Stomach (tissue), 9 donors: ENCODE measurements around the gene RAD21L1. TPM values are rescaled to one million over a fixed set of nuclear protein-coding genes. Genes with fewer than 3 reads are reported as not detected.
"Not testable (repeated sequence)": the region's sequence is repeated elsewhere in the genome, so short reads cannot be mapped to it uniquely, and the experiment has no call there.

Experiments used
- DNase-seq, 2 donors: peaks; one replicate each; pipeline versions ENCODE4 v3.0.0 to v3.0.0-alpha.2; 2013 to 2019
- H3K27ac ChIP-seq, 5 donors: fragments of 200-600 bp in 4 of 5; sonication (generic) in 4 of 5; one replicate each; pipeline ENCODE4 v1.5.1; 2013 to 2019; ENCODE audit warnings: mild to moderate bottlenecking in 1 of 5, moderate library complexity in 1 of 5
- H3K27me3 ChIP-seq, 3 donors: fragments of 200-600 bp; sonication (generic); one replicate each; pipeline ENCODE4 v1.5.1; 2017 to 2019; ENCODE audit warnings: mixed run types in 1 of 3
- H3K36me3 ChIP-seq, 4 donors: fragments of 200-600 bp; sonication (generic); 1 replicate in 3 of 4; 2 replicates in 1 of 4; pipeline ENCODE4 v1.5.1; 2016 to 2019
- H3K4me1 ChIP-seq, 4 donors: fragments of 200-600 bp; sonication (generic); one replicate each; pipeline ENCODE4 v1.5.1; 2016 to 2019
- H3K4me3 ChIP-seq, 4 donors: fragments of 200-600 bp; sonication (generic) in 3 of 4; one replicate each; pipeline ENCODE4 v1.5.1; 2016 to 2019; ENCODE audit warnings: mild to moderate bottlenecking in 1 of 4
- H3K9me3 ChIP-seq, 4 donors: fragments of 200-600 bp; sonication (generic); one replicate each; pipeline ENCODE4 v1.5.1; 2016 to 2019
- EP300 ChIP-seq: sonication (generic); formaldehyde crosslinking; IDR thresholded peaks from one replicate; pipeline ENCODE4 v1.6.1; 2017; ENCODE audit warnings: antibody characterized with exemption
- POLR2A ChIP-seq, 4 donors: fragments of 450-650 bp; IDR thresholded peaks; one replicate each; pipeline ENCODE4 v1.6.1; 2016; ENCODE audit warnings: antibody characterized with exemption in 4 of 4, control low read depth in 2 of 4, mild to moderate bottlenecking in 1 of 4, moderate library complexity in 1 of 4
- POLR2AphosphoS5 ChIP-seq, 3 donors: sonication (generic); formaldehyde crosslinking; IDR thresholded peaks; one replicate each; pipeline ENCODE4 v1.6.1; 2016; ENCODE audit warnings: antibody characterized with exemption in 3 of 3
- WGBS, 5 donors: extraction: QIAGEN DNeasy Blood & Tissue Kit in 3 of 5; methylation state at CpG; one replicate each; pipeline versions ENCODE4 v1.1.5 to v1.1.7; 2013 to 2018; 5-methylcytosine and 5-hydroxymethylcytosine counted together
- intact Hi-C: fragments of 100-400 bp; cut with DNase I; formaldehyde crosslinking; loops from one replicate; pipeline ENCODE4 v1.15.1; 2023; ENCODE audit warnings: low total_unique reads
- polyA plus RNA-seq, 3 donors: library from polyadenylated mRNA; stranded (reverse); fragments of 200-250 nt; gene quantifications; one replicate each; pipeline ENCODE4 v1.2.3, GENCODE V29; 2013
- total RNA-seq, 5 donors: library from RNA; depleted of rRNA; stranded (reverse); fragments of >200 nt; gene quantifications; one replicate each; pipeline versions ENCODE4 v1.1.0 to v1.2.3, GENCODE V29; 2014 to 2016
- TF ChIP-seq, protein P1 (sequence below), 7 experiments: fragments of 450-650 bp in 4 of 7; fragments of 200-600 bp in 3 of 7; sonication (generic) in 3 of 7; IDR thresholded peaks; one replicate each; pipeline ENCODE4 v1.5.1; 2016 to 2019; ENCODE audit warnings: antibody characterized with exemption in 7 of 7, control low read depth in 2 of 7, mild to moderate bottlenecking in 1 of 7
- donor health status: healthy with polysubstance abuse.
- donor health status: Bipolar disorder and iron deficiency.
- donor health status: healthy.

The RAD21L1 gene
- total and polyA plus RNA-seq, 8 donors = not detected

DNA sequence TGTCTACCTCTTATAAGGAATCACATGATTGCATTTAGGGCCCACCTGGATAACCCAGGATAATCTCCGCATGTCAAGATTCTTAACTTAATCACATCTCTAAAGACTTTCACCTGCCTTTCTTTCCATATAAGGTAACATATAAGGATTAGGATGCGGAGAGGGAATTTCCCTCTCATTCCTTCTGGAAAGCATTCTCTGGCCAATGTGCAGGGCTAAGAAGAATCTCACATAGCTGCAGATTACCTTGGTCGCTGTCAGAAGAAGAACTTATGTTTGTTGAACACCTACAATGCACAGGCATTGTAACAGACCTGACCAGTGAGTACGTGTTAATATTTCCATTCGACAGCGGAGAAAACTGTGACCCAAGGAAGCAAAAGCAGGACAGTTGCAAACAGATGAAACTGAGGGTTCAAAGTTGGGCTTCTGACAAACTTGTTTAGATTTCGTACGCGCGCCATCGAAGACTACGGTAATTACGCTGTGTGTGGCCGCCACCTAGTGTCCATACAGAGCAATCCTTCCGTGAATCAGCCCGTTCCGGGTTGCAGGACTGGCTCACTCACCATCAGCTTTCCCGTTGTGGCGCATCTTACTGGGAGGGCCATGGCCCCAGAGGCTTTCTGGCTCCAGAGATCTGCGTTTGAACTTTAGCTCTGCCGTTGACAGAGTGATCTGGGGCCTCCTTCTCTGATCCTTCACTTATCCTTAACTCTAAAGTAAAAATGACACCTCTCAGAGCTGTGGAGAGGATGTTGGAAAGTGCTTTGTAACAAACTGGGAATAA is 13.0 kb upstream of the RAD21L1 start:
- Histone ChIP-seq H3K36me3 (no peaks in the 10 kb centered on the region), H3K4me1 (peaks cover 0 to 10% (median 4%) of the 10 kb centered on the region in 4 donors), H3K27ac (no peak overlapping the region), H3K27me3 (peaks cover 0 to 46% (median 0%) of the 10 kb centered on the region in 3 donors), H3K9me3 (no peaks in the 10 kb centered on the region), H3K4me3 (no peak overlapping the region)
- intact Hi-C loops = loop anchor here (10.0 kb wide), 1 partner anchor 398 kb away; no protein-coding TSS in a partner anchor
- TF ChIP-seq POLR2AphosphoS5 (IDR thresholded peaks at IDR 0.05) (peak in 1 of 3 donors; percentile 35), EP300 (no peak)
- TF ChIP-seq, protein P1, sequence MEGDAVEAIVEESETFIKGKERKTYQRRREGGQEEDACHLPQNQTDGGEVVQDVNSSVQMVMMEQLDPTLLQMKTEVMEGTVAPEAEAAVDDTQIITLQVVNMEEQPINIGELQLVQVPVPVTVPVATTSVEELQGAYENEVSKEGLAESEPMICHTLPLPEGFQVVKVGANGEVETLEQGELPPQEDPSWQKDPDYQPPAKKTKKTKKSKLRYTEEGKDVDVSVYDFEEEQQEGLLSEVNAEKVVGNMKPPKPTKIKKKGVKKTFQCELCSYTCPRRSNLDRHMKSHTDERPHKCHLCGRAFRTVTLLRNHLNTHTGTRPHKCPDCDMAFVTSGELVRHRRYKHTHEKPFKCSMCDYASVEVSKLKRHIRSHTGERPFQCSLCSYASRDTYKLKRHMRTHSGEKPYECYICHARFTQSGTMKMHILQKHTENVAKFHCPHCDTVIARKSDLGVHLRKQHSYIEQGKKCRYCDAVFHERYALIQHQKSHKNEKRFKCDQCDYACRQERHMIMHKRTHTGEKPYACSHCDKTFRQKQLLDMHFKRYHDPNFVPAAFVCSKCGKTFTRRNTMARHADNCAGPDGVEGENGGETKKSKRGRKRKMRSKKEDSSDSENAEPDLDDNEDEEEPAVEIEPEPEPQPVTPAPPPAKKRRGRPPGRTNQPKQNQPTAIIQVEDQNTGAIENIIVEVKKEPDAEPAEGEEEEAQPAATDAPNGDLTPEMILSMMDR (IDR thresholded peaks at IDR 0.05) = peak in 5 of 7 experiments; percentile 67 to 80 (median 74)
- 11 to 14% (median 13%) methylated on average over 21 of the region's 21 CpGs for WGBS, 5 donors
- peak; percentile 73 to 88 for DNase-seq

DNA sequence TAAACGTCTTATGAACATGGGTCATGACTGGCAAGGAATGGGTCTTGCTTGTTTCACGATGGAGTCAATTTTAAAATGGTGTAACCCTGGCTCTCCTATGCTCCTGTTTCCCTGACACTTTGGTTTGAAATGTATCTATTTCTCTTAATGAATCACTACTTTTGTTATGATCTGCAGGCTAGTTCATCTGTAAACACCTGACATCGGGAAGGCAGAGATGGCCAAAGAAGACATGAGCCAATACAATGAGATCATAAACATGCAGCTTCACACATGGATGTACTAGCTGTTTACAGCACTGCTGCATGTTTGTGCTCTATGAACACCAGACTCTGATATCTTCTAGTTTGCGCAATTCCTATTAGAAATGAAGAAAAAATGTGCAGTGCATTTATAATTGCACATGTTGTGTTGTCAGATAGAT is 11.0 kb upstream of the RAD21L1 start:
- Histone ChIP-seq H3K4me1 (peaks cover 0 to 10% (median 4%) of the 10 kb centered on the region in 4 donors), H3K27ac (no peak overlapping the region), H3K4me3 (no peak overlapping the region), H3K27me3 (peaks cover 0 to 42% (median 0%) of the 10 kb centered on the region in 3 donors), H3K9me3 (no peaks in the 10 kb centered on the region), H3K36me3 (no peaks in the 10 kb centered on the region)
- DNase-seq = no peak
- 53 to 76% (median 67%) methylated on average over 4 of the region's 4 CpGs for WGBS, 5 donors
- TF ChIP-seq, protein P1 (IDR thresholded peaks at IDR 0.05) = no peak
- TF ChIP-seq POLR2A (IDR thresholded peaks at IDR 0.05) (no peak), POLR2AphosphoS5 (IDR thresholded peaks at IDR 0.05) (no peak), EP300 (no peak)
- intact Hi-C loops = loop anchor here (10.0 kb wide), 1 partner anchor 400 kb away; no protein-coding TSS in a partner anchor

DNA sequence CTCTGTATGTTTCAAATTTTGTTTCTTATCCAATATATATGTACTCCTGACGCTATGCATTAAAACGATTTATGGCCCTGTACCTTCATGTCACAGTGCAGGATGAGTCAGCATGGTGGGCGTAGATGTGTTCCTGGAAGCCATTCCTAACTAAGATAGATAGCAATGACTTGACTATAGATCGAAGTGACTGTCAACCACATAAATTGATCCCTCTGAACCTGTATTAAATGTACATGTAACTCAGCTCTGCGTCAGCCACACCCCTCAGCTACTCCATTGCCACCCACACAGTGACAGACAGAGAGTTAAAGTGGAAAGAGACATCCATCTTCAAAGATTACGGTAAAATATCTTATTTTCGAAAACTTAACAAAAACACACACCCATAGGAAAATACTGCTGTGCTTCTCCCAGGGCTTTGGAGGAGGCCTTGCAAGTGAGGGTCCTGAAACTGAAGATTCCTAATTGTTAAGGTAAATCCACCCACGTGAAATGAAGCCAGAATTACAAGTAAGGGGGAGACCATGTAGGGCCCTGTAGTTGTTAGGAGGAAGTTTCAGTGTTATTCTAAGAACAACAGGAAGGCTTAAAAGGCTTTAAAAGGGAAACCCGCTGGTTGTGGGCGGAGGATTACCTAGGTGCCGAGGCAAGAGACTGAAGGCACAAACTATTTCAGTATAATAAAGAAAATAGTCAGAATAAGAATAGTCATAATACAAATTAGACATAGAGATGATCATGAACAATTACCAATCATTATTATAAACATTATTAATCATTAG is 10.3 kb upstream of the RAD21L1 start:
- H3K27me3 ChIP-seq = peaks cover 0 to 42% (median 0%) of the 10 kb centered on the region in 3 donors
- H3K4me3 ChIP-seq = no peak overlapping the region
- intact Hi-C loops = loop anchor here (10.0 kb wide), 1 partner anchor 401 kb away; no protein-coding TSS in a partner anchor
- H3K9me3 ChIP-seq = no peaks in the 10 kb centered on the region
- peaks cover 0 to 10% (median 4%) of the 10 kb centered on the region in 4 donors for H3K4me1 ChIP-seq
- DNase-seq = no peak
- 64 to 75% (median 72%) methylated on average over 11 of the region's 11 CpGs for WGBS, 5 donors
- TF ChIP-seq EP300 (no peak), POLR2A (IDR thresholded peaks at IDR 0.05) (no peak), POLR2AphosphoS5 (IDR thresholded peaks at IDR 0.05) (no peak)
- TF ChIP-seq, protein P1 (IDR thresholded peaks at IDR 0.05) = no peak
- no peak overlapping the region for H3K27ac ChIP-seq
- H3K36me3 ChIP-seq = no peaks in the 10 kb centered on the region

DNA sequence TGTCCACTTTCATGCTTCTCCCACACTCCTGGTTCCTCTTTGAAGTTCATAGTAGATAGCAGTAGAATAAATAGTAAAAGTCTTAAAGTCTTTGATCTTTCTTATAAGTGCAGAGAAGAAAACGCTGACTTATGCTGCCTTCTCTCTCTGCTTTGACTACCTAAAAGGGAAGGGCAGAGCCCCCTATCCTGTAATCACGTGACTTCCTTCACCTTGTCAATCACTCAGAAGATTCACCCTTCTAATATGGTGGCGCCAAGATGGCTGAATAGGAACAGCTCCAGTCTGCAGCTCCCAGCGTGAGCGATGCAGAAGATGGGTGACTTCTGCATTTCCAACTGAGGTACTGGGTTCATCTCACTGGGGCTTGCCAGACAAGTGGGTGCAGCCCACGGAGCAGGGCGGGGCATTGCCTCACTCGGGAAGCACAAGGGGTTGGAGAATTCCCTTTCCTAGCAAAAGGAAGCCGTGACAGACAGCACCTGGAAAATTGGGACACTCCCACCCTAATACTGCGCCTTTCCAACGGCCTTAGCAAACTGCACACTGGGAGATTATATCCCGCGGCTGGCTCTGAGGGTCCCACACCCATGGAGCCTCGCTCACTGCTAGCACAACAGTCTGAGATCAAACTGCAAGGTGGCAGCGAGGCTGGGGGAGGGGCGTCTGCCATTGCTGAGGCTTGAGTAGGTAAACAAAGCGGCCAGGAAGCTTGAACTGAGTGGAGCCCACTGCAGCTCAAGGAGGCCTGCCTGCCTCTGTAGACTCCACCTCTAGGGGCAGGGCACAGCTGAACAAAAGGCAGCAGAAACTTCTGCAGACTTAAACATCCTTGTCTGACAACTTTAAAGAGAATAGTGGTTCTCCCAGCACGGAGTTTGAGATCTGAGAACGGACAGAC is 9.1 kb upstream of the RAD21L1 start:
- not testable (repeated sequence) for H3K9me3 ChIP-seq, H3K36me3 ChIP-seq, H3K27ac ChIP-seq, DNase-seq, H3K4me3 ChIP-seq
- intact Hi-C loops = loop anchor here (10.0 kb wide), 1 partner anchor 402 kb away; no protein-coding TSS in a partner anchor
- Histone ChIP-seq H3K27me3 (peaks cover 0 to 31% (median 0%) of the 10 kb centered on the region in 3 donors), H3K4me1 (peaks cover 0 to 10% (median 4%) of the 10 kb centered on the region in 4 donors)
- WGBS, 5 donors = 50 to 64% (median 53%) methylated on average over 17 to 19 of the region's 19 CpGs

DNA sequence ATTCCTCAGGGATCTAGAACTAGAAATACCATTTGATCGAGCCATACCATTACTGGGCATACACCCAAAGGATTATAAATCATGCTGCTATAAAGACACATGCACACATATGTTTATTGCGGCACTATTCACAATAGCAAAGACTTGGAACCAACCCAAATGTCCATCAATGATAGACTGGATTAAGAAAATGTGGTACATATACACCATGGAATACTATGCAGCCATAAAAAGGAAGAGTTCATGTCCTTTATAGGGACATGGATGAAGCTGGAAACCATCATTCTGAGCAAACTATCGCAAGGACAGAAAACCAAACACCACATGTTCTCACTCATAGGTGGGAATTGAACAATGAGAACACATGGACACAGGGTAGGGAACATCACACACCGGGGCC is 3.1 kb upstream of the RAD21L1 start:
- intact Hi-C loops, DNase-seq: not testable (repeated sequence)
- WGBS, 5 donors = 77 to 97% (median 89%) methylated on average over 3 to 4 of the region's 4 CpGs

More for the DNA sequence above, 3.1 kb upstream of the RAD21L1 start:
- not testable (repeated sequence) for H3K27ac ChIP-seq, H3K4me3 ChIP-seq, H3K9me3 ChIP-seq, H3K36me3 ChIP-seq
- peaks cover 0 to 24% (median 15%) of the 10 kb centered on the region in 3 donors for H3K27me3 ChIP-seq
- H3K4me1 ChIP-seq = peaks cover 12 to 23% (median 21%) of the 10 kb centered on the region in 4 donors
